HG03565 (cell line): ENCODE results near the gene GRM5.

Experiments used
- ATAC-seq: cut with Tn5 transposase; IDR thresholded peaks from one replicate; pipeline ENCODE4 v1.9.1; 2021; ENCODE audit warnings: mild to moderate bottlenecking, moderate library complexity; ENCODE audit not compliant: unreplicated experiment

GRM5 gene

DNA sequence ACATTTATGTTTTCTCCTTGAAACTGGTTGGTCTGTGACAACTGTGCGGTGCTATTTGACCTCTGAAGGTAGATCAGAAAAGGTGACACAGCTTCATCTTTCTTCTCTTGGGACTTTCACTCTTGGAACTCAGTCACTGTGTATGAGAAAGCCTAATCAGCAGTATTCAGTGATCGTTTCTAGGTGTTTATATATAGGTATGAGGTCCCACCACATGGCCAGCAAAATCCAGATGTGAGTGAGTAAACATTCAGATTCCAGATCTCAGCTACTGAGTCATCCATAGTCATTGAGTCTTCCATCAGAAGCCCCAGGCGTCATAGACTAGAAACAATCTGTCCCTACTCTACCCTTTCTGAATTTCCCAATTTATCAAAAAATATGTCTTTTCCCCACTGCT, 610.9 kb downstream of the GRM5 start:
- ATAC-seq = no peak
